Epithelial cell of proximal tubule (primary cell): ENCODE results near the gene TTLL9. TPM values are rescaled to one million over a fixed set of nuclear protein-coding genes. Genes with fewer than 3 reads are reported as not detected.
A peak's percentile ranks its signal among the peaks of the same experiment; 100 is the strongest.

Source experiments
- DNase-seq: peaks from one replicate; pipeline ENCODE4 v3.0.0-alpha.2; 2011; ENCODE audit warnings: low read depth
- H3K4me3 ChIP-seq: 2 replicates; pipeline ENCODE4 v1.5.1; 2011; ENCODE audit warnings: low read depth, mild to moderate bottlenecking, low read length
- total RNA-seq: library from RNA; depleted of rRNA; stranded (reverse); fragments of >200 nt; gene quantifications from 2 replicates; pipeline ENCODE4 v1.2.3, GENCODE V29; 2015
- TF ChIP-seq, protein P1 (sequence below): conservative IDR thresholded peaks from 2 replicates; pipeline ENCODE4 v1.5.1; 2012; ENCODE audit warnings: low read depth, mild to moderate bottlenecking, low read length

The TTLL9 gene
- total RNA-seq, 1 donor from 2014 or later: not detected

DNA sequence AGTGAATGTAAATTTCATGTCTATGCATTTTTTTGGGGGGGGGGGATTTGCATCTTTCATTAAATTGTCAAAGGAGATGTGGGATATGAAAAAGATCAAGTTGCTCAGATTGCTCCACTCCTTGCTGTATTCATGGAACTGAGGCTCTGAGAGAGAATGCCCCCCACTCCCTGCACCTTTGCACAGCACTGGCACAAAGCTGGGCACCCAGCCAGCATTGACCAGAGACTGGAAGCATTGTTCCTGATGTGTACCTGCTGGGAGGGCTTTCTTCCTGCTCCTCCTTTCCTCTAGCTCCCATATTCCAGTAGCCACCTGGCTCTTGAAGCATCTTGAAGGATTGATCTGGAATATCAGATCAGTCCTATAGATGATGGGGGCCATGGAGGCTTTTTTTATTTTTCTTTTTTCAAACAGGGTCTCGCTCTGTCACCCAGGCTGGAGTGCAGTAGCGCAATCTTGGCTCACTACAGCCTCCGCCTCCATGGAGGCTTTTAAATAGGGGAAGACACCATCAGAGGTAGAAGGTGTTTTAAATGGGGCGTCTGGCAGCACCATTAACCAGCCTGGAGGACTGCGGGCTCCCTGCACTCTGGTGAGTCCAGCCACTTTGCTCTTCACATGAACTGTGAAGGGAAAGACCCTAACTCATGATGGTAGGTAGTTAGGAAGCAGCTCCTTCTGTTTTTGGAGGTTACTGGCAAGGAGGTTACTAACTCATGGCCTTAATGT, 11.0 kb upstream of the TTLL9 start:
- H3K4me3 ChIP-seq: no peak overlapping the region
- no peak for DNase-seq
- TF ChIP-seq, protein P1, sequence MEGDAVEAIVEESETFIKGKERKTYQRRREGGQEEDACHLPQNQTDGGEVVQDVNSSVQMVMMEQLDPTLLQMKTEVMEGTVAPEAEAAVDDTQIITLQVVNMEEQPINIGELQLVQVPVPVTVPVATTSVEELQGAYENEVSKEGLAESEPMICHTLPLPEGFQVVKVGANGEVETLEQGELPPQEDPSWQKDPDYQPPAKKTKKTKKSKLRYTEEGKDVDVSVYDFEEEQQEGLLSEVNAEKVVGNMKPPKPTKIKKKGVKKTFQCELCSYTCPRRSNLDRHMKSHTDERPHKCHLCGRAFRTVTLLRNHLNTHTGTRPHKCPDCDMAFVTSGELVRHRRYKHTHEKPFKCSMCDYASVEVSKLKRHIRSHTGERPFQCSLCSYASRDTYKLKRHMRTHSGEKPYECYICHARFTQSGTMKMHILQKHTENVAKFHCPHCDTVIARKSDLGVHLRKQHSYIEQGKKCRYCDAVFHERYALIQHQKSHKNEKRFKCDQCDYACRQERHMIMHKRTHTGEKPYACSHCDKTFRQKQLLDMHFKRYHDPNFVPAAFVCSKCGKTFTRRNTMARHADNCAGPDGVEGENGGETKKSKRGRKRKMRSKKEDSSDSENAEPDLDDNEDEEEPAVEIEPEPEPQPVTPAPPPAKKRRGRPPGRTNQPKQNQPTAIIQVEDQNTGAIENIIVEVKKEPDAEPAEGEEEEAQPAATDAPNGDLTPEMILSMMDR: no peak

DNA sequence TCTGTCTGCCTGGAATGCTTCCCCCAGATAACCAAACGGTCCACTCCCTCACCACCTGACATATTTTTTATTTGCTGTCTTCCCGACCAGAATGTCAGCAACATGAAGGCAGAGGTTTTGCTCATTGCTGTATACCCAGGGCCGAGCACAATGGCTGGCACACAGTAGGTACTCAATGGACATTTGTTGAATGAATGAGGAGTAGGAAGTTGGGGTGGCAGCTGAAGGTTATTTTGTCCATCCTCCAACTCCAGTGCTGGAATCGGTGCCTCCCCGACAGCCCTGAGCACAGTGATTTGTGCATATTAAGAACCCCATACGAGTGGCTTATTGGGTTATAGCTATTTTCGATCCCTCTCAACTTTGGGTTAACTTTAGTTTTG, 10.4 kb upstream of the TTLL9 start:
- TF ChIP-seq, protein P1: no peak
- no peak for DNase-seq
- H3K4me3 ChIP-seq: no peak overlapping the region

DNA sequence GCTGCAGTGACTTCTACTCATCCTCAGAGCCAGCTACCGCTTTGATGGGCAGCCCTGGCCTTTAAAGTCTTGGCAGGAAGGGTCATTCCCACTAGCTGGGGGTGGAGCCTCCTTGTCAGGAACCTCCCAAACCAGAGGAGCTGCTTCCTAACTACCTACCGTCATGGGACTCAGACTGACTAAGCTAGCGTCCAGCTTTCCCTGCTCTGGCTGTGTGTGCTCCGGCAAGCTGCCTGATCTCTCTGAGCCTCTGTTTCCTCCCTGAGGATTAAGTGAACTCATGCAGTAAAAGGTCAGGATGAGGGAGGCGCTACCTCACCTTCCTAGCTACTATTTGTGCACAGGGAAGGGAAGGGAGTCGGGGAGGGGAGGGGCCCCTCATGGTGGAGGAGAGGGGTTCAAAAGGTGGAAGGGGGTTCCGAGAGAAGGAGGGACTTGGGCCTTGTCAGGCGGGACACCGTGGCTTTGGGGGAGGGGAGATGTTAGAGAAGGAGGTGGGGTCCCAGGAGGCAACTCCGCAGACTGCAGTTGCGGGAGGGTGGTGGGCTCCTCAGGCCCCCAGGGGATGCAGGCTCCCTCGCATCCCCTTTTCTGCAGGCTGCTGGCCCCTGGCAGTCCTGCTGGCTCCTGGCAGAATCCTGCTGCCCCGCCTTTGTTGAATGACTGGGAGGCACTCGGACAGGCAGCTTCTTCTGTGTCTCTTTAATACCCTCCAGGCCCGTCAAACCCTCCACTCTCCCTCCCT, 9.9 kb upstream of the TTLL9 start:
- H3K4me3 ChIP-seq: peak overlapping the region; percentile 53
- DNase-seq: no peak
- TF ChIP-seq, protein P1: no peak

DNA sequence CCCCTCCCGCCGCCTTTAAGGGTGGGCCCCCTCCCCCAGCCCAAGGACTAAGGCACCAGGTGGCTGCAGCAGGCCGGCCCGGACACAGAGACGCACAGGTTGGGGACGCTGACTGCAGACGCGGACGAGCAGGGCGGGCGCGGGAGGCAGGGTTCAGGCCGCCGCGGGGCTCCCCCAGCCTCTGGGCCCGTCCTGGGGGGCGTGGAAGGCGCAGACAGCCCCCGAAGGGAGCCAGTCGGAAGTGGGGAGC, 9.4 kb upstream of the TTLL9 start:
- no peak for DNase-seq
- TF ChIP-seq, protein P1: no peak
- H3K4me3 ChIP-seq: peak overlapping the region; percentile 53

DNA sequence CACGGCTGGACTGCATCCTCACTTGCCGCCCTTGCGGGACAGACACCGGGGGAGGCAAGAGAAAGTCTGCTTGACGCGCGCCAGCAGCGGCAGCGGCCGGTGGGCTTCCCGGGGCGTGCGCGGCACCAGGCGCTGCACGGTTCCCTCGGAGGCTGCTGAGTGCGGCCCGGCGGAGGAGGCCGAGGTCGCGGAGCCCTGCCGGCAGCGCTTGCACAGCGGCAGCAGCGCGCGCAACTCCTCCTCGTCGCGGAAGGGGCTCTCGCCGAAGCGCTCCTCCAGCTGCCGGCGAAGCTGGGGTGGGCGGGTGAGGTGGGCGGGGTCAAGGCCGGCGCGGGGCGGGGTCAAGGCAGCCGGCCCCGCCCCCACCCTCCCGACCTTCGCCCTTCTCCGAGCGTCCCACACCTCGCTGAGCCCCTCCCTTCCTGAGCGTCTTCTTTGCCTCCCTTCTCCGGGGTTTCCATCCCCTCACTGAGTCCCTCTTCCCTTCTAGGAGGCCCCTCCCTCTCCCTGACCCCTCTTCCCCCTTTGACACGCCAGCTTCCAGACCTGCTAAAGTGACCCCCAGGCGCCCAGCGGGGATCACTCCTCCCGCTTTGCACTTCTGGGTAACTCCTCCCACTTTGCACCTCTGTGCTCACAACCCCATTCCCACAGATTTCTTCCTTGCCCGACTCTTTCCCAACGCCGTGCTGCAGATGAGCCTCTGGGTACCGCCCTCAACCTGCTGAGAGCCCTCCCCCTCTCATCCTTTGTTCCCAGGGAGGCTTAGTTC, 8.9 kb upstream of the TTLL9 start:
- H3K4me3 ChIP-seq: peak overlapping the region; percentile 53
- TF ChIP-seq, protein P1: no peak
- no peak for DNase-seq

DNA sequence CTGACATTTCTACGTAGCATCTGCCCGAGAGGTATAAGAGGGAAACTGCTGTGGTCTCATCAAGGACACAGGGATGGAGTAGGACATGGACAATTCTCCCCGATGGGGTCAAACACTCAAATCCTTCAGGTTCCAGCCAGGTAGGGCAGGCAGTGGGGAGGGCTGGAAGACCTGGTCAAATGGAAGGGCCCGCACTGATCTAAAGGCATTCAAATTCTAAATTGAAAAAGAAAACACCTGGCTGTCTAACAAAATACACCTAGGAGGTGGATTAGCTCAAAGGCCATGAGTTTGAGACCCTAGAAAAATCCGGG, 8.3 kb upstream of the TTLL9 start:
- TF ChIP-seq, protein P1: no peak
- H3K4me3 ChIP-seq: peak overlapping the region; percentile 53

More for the DNA sequence above, 8.3 kb upstream of the TTLL9 start:
- no peak for DNase-seq
